Vagina (tissue), 2 donors: ENCODE data around the gene IGHMBP2. TPM values are rescaled to one million over a fixed set of nuclear protein-coding genes. Genes with fewer than 3 reads are reported as not detected.

Experiments used
- DNase-seq, 2 donors: peaks; one replicate each; pipeline ENCODE4 v3.0.0-alpha.2; 2017; ENCODE audit errors: extremely low spot score in 2 of 2
- H3K27ac ChIP-seq: fragments of 200-600 bp; sonication (generic); one replicate; pipeline ENCODE4 v1.5.1; 2019
- H3K27me3 ChIP-seq: fragments of 200-600 bp; sonication (generic); one replicate; pipeline ENCODE4 v1.5.1; 2019
- H3K36me3 ChIP-seq, 2 donors: fragments of 200-600 bp; sonication (generic); one replicate each; pipeline ENCODE4 v1.5.1; 2017 to 2019
- H3K4me1 ChIP-seq: fragments of 200-600 bp; sonication (generic); one replicate; pipeline ENCODE4 v1.5.1; 2019
- H3K4me3 ChIP-seq, 2 donors: fragments of 200-600 bp; sonication (generic); 1 replicate in 1 of 2; 2 replicates in 1 of 2; pipeline ENCODE4 v1.5.1; 2016 to 2019
- H3K9me3 ChIP-seq: fragments of 200-600 bp; sonication (generic); one replicate; pipeline ENCODE4 v1.5.1; 2019
- CTCF ChIP-seq, 3 experiments: fragments of 450-650 bp in 2 of 3; fragments of 200-600 bp in 1 of 3; sonication (generic) in 1 of 3; IDR thresholded peaks; one replicate each; pipeline ENCODE4 v1.5.1; 2017 to 2019; ENCODE audit warnings: antibody characterized with exemption in 3 of 3, mild to moderate bottlenecking in 2 of 3, moderate library complexity in 2 of 3
- POLR2A ChIP-seq, 2 donors: fragments of 450-650 bp; IDR thresholded peaks; one replicate each; pipeline ENCODE4 v1.6.1; 2017; ENCODE audit warnings: antibody characterized with exemption in 2 of 2, mild to moderate bottlenecking in 2 of 2, moderate library complexity in 2 of 2
- POLR2AphosphoS5 ChIP-seq, 2 donors: sonication (generic); formaldehyde crosslinking; IDR thresholded peaks; one replicate each; pipeline ENCODE4 v1.9.0; 2017; ENCODE audit warnings: antibody characterized with exemption in 2 of 2, mild to moderate bottlenecking in 2 of 2, low read depth in 1 of 2; ENCODE audit not compliant: insufficient read depth in 1 of 2
- intact Hi-C: fragments of 100-400 bp; cut with DNase I; formaldehyde crosslinking; loops from one replicate; pipeline ENCODE4 v1.15.1; 2023
- total RNA-seq: library from RNA; depleted of rRNA; stranded (reverse); fragments of >200 nt; gene quantifications from one replicate; pipeline ENCODE4 v1.2.3, GENCODE V29; 2016

IGHMBP2 gene
- total RNA-seq, 1 donor from 2014 or later, result 8.3 TPM

GRCh38 chr11:68859123-68859522, 44.6 kb upstream of the IGHMBP2 start:
- DNase-seq, result no peak
- Histone ChIP-seq H3K4me1 (peaks cover 20% of the 10 kb centered on the region), H3K9me3 (peaks cover 4% of the 10 kb centered on the region), H3K27me3 (no peaks in the 10 kb centered on the region), H3K4me3 (no peak overlapping the region), H3K36me3 (no peaks in the 10 kb centered on the region), H3K27ac (no peak overlapping the region)
- intact Hi-C loops, result no loop called here
- no peak for TF ChIP-seq POLR2A (IDR thresholded peaks at IDR 0.05)
- no peak for TF ChIP-seq CTCF (IDR thresholded peaks at IDR 0.05)
- TF ChIP-seq POLR2AphosphoS5 (IDR thresholded peaks at IDR 0.05; ENCODE audit: insufficient read depth in 1 of 2, low read depth in 1 of 2), result no peak

GRCh38 chr11:68862421-68862820, 41.3 kb upstream of the IGHMBP2 start:
- H3K36me3 ChIP-seq, result no peaks in the 10 kb centered on the region
- H3K4me1 ChIP-seq, result no peaks in the 10 kb centered on the region
- TF ChIP-seq CTCF (IDR thresholded peaks at IDR 0.05), result no peak
- no peak for TF ChIP-seq POLR2AphosphoS5 (IDR thresholded peaks at IDR 0.05; ENCODE audit: insufficient read depth in 1 of 2, low read depth in 1 of 2)
- no peak for TF ChIP-seq POLR2A (IDR thresholded peaks at IDR 0.05)
- H3K4me3 ChIP-seq, result no peak overlapping the region
- H3K27me3 ChIP-seq, result no peaks in the 10 kb centered on the region
- intact Hi-C loops, result no loop called here
- H3K9me3 ChIP-seq, result peaks cover 4% of the 10 kb centered on the region
- no peak overlapping the region for H3K27ac ChIP-seq
- DNase-seq, result no peak

- intact Hi-C loops, result no loop called here
- Histone ChIP-seq H3K9me3 (peaks cover 4% of the 10 kb centered on the region), H3K27ac (no peak overlapping the region), H3K4me1 (no peaks in the 10 kb centered on the region), H3K27me3 (no peaks in the 10 kb centered on the region), H3K36me3 (no peaks in the 10 kb centered on the region), H3K4me3 (no peak overlapping the region)
- no peak for DNase-seq
- TF ChIP-seq POLR2A (IDR thresholded peaks at IDR 0.05), result no peak
- no peak for TF ChIP-seq CTCF (IDR thresholded peaks at IDR 0.05)
- TF ChIP-seq POLR2AphosphoS5 (IDR thresholded peaks at IDR 0.05; ENCODE audit: insufficient read depth in 1 of 2, low read depth in 1 of 2), result no peak
Observed at GRCh38 chr11:68863553-68864265, 40.0 kb upstream of the IGHMBP2 start.

- Histone ChIP-seq H3K27me3 (no peaks in the 10 kb centered on the region), H3K36me3 (no peaks in the 10 kb centered on the region), H3K4me3 (no peak overlapping the region), H3K4me1 (peaks cover 9% of the 10 kb centered on the region), H3K27ac (no peak overlapping the region), H3K9me3 (peaks cover 4% of the 10 kb centered on the region)
- no peak for DNase-seq
- intact Hi-C loops, result no loop called here
- TF ChIP-seq CTCF (IDR thresholded peaks at IDR 0.05) (no peak), POLR2A (IDR thresholded peaks at IDR 0.05) (no peak), POLR2AphosphoS5 (IDR thresholded peaks at IDR 0.05; ENCODE audit: insufficient read depth in 1 of 2, low read depth in 1 of 2) (no peak)
Observed at GRCh38 chr11:68865241-68865640, 38.5 kb upstream of the IGHMBP2 start.

GRCh38 chr11:68867066-68867465, 36.6 kb upstream of the IGHMBP2 start:
- TF ChIP-seq POLR2AphosphoS5 (IDR thresholded peaks at IDR 0.05; ENCODE audit: insufficient read depth in 1 of 2, low read depth in 1 of 2) (no peak), CTCF (IDR thresholded peaks at IDR 0.05) (no peak), POLR2A (IDR thresholded peaks at IDR 0.05) (no peak)
- H3K4me3 ChIP-seq, result no peak overlapping the region
- DNase-seq, result no peak
- H3K27ac ChIP-seq, result no peak overlapping the region
- no peaks in the 10 kb centered on the region for H3K36me3 ChIP-seq
- H3K27me3 ChIP-seq, result no peaks in the 10 kb centered on the region
- H3K4me1 ChIP-seq, result peaks cover 18% of the 10 kb centered on the region
- peaks cover 4% of the 10 kb centered on the region for H3K9me3 ChIP-seq
- intact Hi-C loops, result no loop called here
